CD14-positive monocyte (primary cell): ENCODE data around the gene PRPF4. TPM values are rescaled to one million over a fixed set of nuclear protein-coding genes. Genes with fewer than 3 reads are reported as not detected.
"Not testable (repeated sequence)": the region's sequence is repeated elsewhere in the genome, so short reads cannot be mapped to it uniquely, and the experiment has no call there.

Experiments used
- DNase-seq, 3 donors: peaks; one replicate each; pipeline ENCODE4 v3.0.0-alpha.2; 2011 to 2022
- H2AFZ ChIP-seq: 2 replicates; pipeline ENCODE4 v1.6.0; 2012; ENCODE audit warnings: mild to moderate bottlenecking, low read depth, low read length, inconsistent platforms; ENCODE audit not compliant: insufficient read depth, poor library complexity, severe bottlenecking
- H3K27ac ChIP-seq, 2 donors: 1 replicate in 1 of 2; 2 replicates in 1 of 2; pipeline ENCODE4 v1.5.1; 2012 to 2013; ENCODE audit warnings: low read length in 2 of 2, control low read depth in 1 of 2, inconsistent platforms in 1 of 2, low read depth in 1 of 2, mild to moderate bottlenecking in 1 of 2
- H3K27me3 ChIP-seq, 2 donors: one replicate each; pipeline versions ENCODE4 v1.6.0 to v1.6.1; 2011 to 2013; ENCODE audit warnings: low read length in 2 of 2; ENCODE audit not compliant: control insufficient read depth in 2 of 2, insufficient read depth in 2 of 2
- H3K36me3 ChIP-seq, 2 donors: replicated peaks in 1 of 2; 1 replicate in 1 of 2; 2 replicates in 1 of 2; pipeline versions ENCODE4 v1.5.1 to v1.6.1; 2012 to 2013; ENCODE audit warnings: low read length in 2 of 2, control low read depth in 1 of 2, inconsistent platforms in 1 of 2, mild to moderate bottlenecking in 1 of 2; ENCODE audit not compliant: insufficient read depth in 2 of 2, control insufficient read depth in 1 of 2
- H3K4me1 ChIP-seq, 2 donors: 1 replicate in 1 of 2; 2 replicates in 1 of 2; pipeline versions ENCODE4 v1.5.1 to v1.6.1; 2012 to 2013; ENCODE audit warnings: low read length in 2 of 2, control low read depth in 1 of 2, inconsistent platforms in 1 of 2, mild to moderate bottlenecking in 1 of 2, moderate library complexity in 1 of 2; ENCODE audit not compliant: insufficient read depth in 2 of 2, control insufficient read depth in 1 of 2
- H3K4me2 ChIP-seq: replicated peaks from 2 replicates; pipeline ENCODE3; 2012; ENCODE audit warnings: low read length, moderate library complexity, mild to moderate bottlenecking; ENCODE audit not compliant: poor library complexity, severe bottlenecking; ENCODE audit errors: extremely low read depth
- H3K4me3 ChIP-seq, 3 experiments: fragments of 200-600 bp in 1 of 3; sonication (generic) in 1 of 3; replicated peaks in 1 of 3; 1 replicate in 2 of 3; 2 replicates in 1 of 3; pipeline ENCODE4 v1.5.1; 2011 to 2013; ENCODE audit warnings: low read length in 3 of 3, mild to moderate bottlenecking in 3 of 3, control low read depth in 2 of 3, low read depth in 2 of 3, inconsistent platforms in 1 of 3, moderate library complexity in 1 of 3
- H3K79me2 ChIP-seq: 2 replicates; pipeline ENCODE4 v1.6.0; 2012; ENCODE audit warnings: mild to moderate bottlenecking, control low read depth, inconsistent platforms, low read length, moderate library complexity; ENCODE audit not compliant: insufficient read depth
- H3K9ac ChIP-seq: 2 replicates; pipeline ENCODE4 v1.6.0; 2017; ENCODE audit warnings: low read length, mild to moderate bottlenecking; ENCODE audit not compliant: insufficient read depth, poor library complexity, severe bottlenecking
- H3K9me3 ChIP-seq, 2 donors: replicated peaks in 1 of 2; 1 replicate in 1 of 2; 2 replicates in 1 of 2; pipeline versions ENCODE4 v1.5.1 to v1.6.1; 2012 to 2013; ENCODE audit warnings: low read length in 2 of 2, control low read depth in 1 of 2; ENCODE audit not compliant: control insufficient read depth in 1 of 2, insufficient read depth in 1 of 2
- H4K20me1 ChIP-seq: 2 replicates; pipeline ENCODE4 v1.6.0; 2012; ENCODE audit warnings: mild to moderate bottlenecking, low read length, control low read depth, moderate library complexity; ENCODE audit not compliant: insufficient read depth
- H3K27ac Mint-ChIP-seq, 7 donors: one replicate each; pipeline ENCODE4 v1.8.0; 2020; ENCODE audit warnings: mild to moderate bottlenecking in 7 of 7, mixed read lengths in 7 of 7, moderate library complexity in 6 of 7, inconsistent platforms in 2 of 7
- H3K27me3 Mint-ChIP-seq, 3 donors: one replicate each; pipeline ENCODE4 v1.8.0; 2021 to 2022; ENCODE audit warnings: low read depth in 3 of 3, mild to moderate bottlenecking in 3 of 3, mixed read lengths in 3 of 3, moderate library complexity in 3 of 3, inconsistent platforms in 1 of 3
- H3K36me3 Mint-ChIP-seq, 2 donors: one replicate each; pipeline ENCODE4 v1.8.0; 2020; ENCODE audit warnings: mixed read lengths in 2 of 2, inconsistent platforms in 1 of 2, mild to moderate bottlenecking in 1 of 2
- H3K4me1 Mint-ChIP-seq: one replicate; pipeline ENCODE4 v1.8.0; 2020; ENCODE audit warnings: mild to moderate bottlenecking, mixed read lengths
- H3K4me3 Mint-ChIP-seq, 2 donors: one replicate each; pipeline ENCODE4 v1.8.0; 2020; ENCODE audit warnings: mild to moderate bottlenecking in 2 of 2, mixed read lengths in 2 of 2, moderate library complexity in 1 of 2
- H3K9me3 Mint-ChIP-seq, 7 donors: one replicate each; pipeline ENCODE4 v1.8.0; 2020 to 2022; ENCODE audit warnings: mixed read lengths in 7 of 7, mild to moderate bottlenecking in 6 of 7, moderate library complexity in 6 of 7, inconsistent platforms in 2 of 7
- CTCF ChIP-seq: fragments of 200-600 bp; IDR thresholded peaks from one replicate; pipeline ENCODE4 v1.8.0; 2022; ENCODE audit warnings: antibody characterized with exemption, mild to moderate bottlenecking
- WGBS: methylation state at CpG from one replicate; pipeline ENCODE4 v1.1.5; 2013; ENCODE audit warnings: missing lambda C conversion rate; ENCODE audit not compliant: insufficient coverage; 5-methylcytosine and 5-hydroxymethylcytosine counted together
- intact Hi-C, 2 donors: fragments of 100-400 bp; cut with micrococcal nuclease; formaldehyde crosslinking; loops; one replicate each; pipeline versions ENCODE4 v1.15.0 to v1.15.1; 2023
- polyA plus RNA-seq, 3 donors: library from polyadenylated mRNA; depleted of rRNA in 1 of 3; unstranded in 2 of 3; stranded (reverse) in 1 of 3; fragments of 300-500 nt in 2 of 3; fragments of >200 nt in 1 of 3; fragmentation: Illumina TruSeq in 2 of 3; gene quantifications; 1 replicate in 2 of 3; 2 replicates in 1 of 3; pipeline ENCODE4 v1.2.3, GENCODE V29; 2012 to 2021

The PRPF4 gene
- polyA plus RNA-seq, 3 donors, result 13.0 to 23.8 (median 22.1) TPM

- Mint-ChIP-seq H3K9me3 (no peaks in the 10 kb centered on the region), H3K27ac (peak overlapping the region in 2 of 7 donors; percentile 47 to 67), H3K27me3 (peaks cover 0 to 1% (median 0%) of the 10 kb centered on the region in 3 donors), H3K36me3 (peaks cover 71 to 76% of the 10 kb centered on the region in 2 donors), H3K4me1 (no peaks in the 10 kb centered on the region), H3K4me3 (no peak overlapping the region)
- no peaks in the 10 kb centered on the region for H3K4me1 ChIP-seq
- H3K4me2 ChIP-seq, result no peak overlapping the region
- H3K36me3 ChIP-seq, result peaks cover 85 to 90% of the 10 kb centered on the region in 2 donors
- no peaks in the 10 kb centered on the region for H3K27me3 ChIP-seq
- intact Hi-C loops, result no loop called here
- H2AFZ ChIP-seq, result no peak overlapping the region
- no peak overlapping the region for H3K4me3 ChIP-seq
- H4K20me1 ChIP-seq, result no peaks in the 10 kb centered on the region
- no peak for DNase-seq
- TF ChIP-seq CTCF, result no peak
- H3K79me2 ChIP-seq, result no peaks in the 10 kb centered on the region
- H3K9ac ChIP-seq, result no peak overlapping the region
- 100% methylated on average over 2 of the region's 6 CpGs for WGBS
- no peaks in the 10 kb centered on the region for H3K9me3 ChIP-seq
- H3K27ac ChIP-seq, result peak overlapping the region in 1 of 2 donors; percentile 20
These were observed 14.7 kb downstream of the PRPF4 start for GRCh38 chr9:113290052-113290607.

- H3K27ac ChIP-seq, result no peak overlapping the region
- intact Hi-C loops, result no loop called here
- WGBS, result 86% methylated on average over 2 of the region's 7 CpGs
These were observed 17.9 kb downstream of the PRPF4 start for GRCh38 chr9:113293285-113293878.

GRCh38 chr9:113296247-113296646 is 20.8 kb downstream of the PRPF4 start:
- H3K4me1 Mint-ChIP-seq, H3K4me1 ChIP-seq, H3K27ac ChIP-seq, H2AFZ ChIP-seq, H3K27me3 Mint-ChIP-seq, H3K4me3 ChIP-seq, H3K27me3 ChIP-seq, intact Hi-C loops, H3K4me2 ChIP-seq, H4K20me1 ChIP-seq, H3K27ac Mint-ChIP-seq, H3K9ac ChIP-seq, H3K9me3 ChIP-seq, H3K4me3 Mint-ChIP-seq, H3K9me3 Mint-ChIP-seq, H3K79me2 ChIP-seq, DNase-seq: not testable (repeated sequence)
- peaks cover 27 to 30% of the 10 kb centered on the region in 2 donors for H3K36me3 ChIP-seq
- WGBS, result 100% methylated on average over 7 of the region's 8 CpGs
- peaks cover 20 to 28% of the 10 kb centered on the region in 2 donors for H3K36me3 Mint-ChIP-seq

More at GRCh38 chr9:113293285-113293878, 17.9 kb downstream of the PRPF4 start:
- H3K9me3 Mint-ChIP-seq, result no peaks in the 10 kb centered on the region
- peaks cover 48 to 53% of the 10 kb centered on the region in 2 donors for H3K36me3 Mint-ChIP-seq
- H3K36me3 ChIP-seq, result peaks cover 56 to 58% of the 10 kb centered on the region in 2 donors
- no peak for TF ChIP-seq CTCF
- H3K4me2 ChIP-seq, result no peak overlapping the region
- no peak overlapping the region for H2AFZ ChIP-seq
- H3K79me2 ChIP-seq, result no peaks in the 10 kb centered on the region
- H3K4me1 ChIP-seq, result no peaks in the 10 kb centered on the region
- no peaks in the 10 kb centered on the region for H3K4me1 Mint-ChIP-seq
- H3K9me3 ChIP-seq, result no peaks in the 10 kb centered on the region
- H3K9ac ChIP-seq, result no peak overlapping the region
- no peaks in the 10 kb centered on the region for H4K20me1 ChIP-seq
- no peak overlapping the region for H3K4me3 Mint-ChIP-seq
- H3K27me3 Mint-ChIP-seq, result peaks cover 0 to 3% (median 2%) of the 10 kb centered on the region in 3 donors
- H3K27ac Mint-ChIP-seq, result peak overlapping the region in 1 of 7 donors; percentile 33
- DNase-seq, result no peak
- H3K27me3 ChIP-seq, result no peaks in the 10 kb centered on the region
- H3K4me3 ChIP-seq, result no peak overlapping the region
